ENCODE measurements around the gene SDS.
A peak's percentile ranks its signal among the peaks of the same experiment; 100 is the strongest.

SDS gene, protein sequence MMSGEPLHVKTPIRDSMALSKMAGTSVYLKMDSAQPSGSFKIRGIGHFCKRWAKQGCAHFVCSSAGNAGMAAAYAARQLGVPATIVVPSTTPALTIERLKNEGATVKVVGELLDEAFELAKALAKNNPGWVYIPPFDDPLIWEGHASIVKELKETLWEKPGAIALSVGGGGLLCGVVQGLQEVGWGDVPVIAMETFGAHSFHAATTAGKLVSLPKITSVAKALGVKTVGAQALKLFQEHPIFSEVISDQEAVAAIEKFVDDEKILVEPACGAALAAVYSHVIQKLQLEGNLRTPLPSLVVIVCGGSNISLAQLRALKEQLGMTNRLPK

GRCh38 chr12:113403435-113404415 lies at the start of gene SDS:
TSS of gene SDS (minus strand) at chr12:113403887. CDS start at chr12:113399708, 4,179 bp downstream.
- DNase-seq, result no peak

DNA sequence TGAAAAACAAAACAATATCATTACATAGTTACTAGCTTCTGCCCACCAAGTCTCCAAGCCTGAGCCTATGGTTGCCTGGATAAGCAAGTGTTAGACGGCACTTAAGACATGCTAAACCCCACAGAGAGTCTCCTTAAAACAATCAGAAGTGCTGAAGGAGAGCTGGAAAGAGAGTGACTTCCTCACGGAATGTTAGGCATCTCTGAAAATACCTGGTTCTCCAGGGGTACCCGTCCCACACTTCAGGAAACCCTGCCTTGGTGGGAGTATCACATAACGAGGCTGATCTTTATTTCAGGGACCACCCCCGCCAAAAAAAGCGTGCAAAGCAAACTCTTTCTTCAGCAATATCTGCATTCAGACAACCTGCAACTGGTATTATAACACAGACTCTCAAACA lies 49.6 kb upstream of the SDS start:
- no peak for DNase-seq

GRCh38 chr12:113452458-113452857 lies 48.8 kb upstream of the SDS start:
- DNase-seq, result no peak

- no peak for DNase-seq
These were observed 46.2 kb upstream of the SDS start for GRCh38 chr12:113449839-113450238.

GRCh38 chr12:113449299-113449698 lies 45.6 kb upstream of the SDS start:
- no peak for DNase-seq

DNA sequence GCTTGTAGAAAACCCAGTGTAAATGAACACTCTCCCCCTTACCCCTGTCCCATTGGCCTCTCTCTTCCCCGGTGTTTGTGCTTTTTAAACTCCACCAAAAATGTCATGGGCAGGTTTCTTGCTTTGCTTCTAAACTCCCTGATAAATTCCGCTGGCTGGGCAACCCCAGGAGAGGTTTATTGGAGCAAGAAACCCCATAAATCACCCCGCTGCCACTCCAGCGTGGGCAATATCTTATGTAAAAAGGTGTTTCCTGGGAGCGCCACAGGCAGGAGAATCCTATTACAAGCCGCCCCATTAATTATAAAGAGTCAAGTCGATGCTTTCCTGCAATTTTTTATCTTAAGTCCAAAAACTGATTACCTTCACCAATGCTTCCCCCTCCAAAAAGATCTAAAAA lies 45.2 kb upstream of the SDS start:
- DNase-seq, result no peak

GRCh38 chr12:113445544-113446171 lies 42.0 kb upstream of the SDS start:
- no peak for DNase-seq

- no peak for DNase-seq
These were observed 39.4 kb upstream of the SDS start for GRCh38 chr12:113443030-113443539.

- no peak for DNase-seq
These were observed 37.5 kb upstream of the SDS start for GRCh38 chr12:113440947-113441782.

DNA sequence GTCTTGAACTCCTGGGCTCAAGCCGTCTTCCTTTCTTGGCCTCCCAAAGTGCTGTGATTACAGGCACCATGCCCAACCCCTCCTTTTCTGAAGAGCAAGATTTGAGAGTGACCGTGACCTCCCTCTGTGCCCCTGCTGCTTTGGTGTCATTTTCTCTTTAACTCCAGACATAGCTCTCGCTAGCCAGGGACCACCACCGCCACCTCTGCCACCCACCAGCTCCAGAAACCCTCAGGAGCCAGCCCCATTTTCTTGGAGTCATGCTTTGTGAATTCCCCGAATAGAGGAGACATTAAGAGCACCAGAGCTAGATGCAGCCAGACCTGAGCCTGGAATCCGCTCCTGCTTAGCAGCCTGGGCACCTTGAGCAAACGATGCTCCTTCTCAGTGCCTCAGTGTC lies 36.6 kb upstream of the SDS start:
- no peak for DNase-seq

GRCh38 chr12:113439606-113440030 lies 35.9 kb upstream of the SDS start:
- peak; percentile 51 for DNase-seq

DNA sequence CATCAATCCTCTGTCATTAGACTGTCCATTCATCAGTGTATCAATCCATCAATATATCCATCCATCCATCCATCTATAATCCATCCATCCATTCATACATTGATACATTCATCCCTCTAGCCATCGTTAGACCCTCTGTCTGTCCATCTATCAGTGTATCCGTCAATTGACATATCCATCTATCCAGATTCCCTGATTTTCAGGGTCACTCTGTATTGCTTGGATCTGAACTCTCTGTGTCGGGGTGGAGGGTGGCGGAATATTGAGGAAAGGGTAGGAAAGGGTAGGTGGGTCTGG lies 35.6 kb upstream of the SDS start:
- DNase-seq, result no peak

DNA sequence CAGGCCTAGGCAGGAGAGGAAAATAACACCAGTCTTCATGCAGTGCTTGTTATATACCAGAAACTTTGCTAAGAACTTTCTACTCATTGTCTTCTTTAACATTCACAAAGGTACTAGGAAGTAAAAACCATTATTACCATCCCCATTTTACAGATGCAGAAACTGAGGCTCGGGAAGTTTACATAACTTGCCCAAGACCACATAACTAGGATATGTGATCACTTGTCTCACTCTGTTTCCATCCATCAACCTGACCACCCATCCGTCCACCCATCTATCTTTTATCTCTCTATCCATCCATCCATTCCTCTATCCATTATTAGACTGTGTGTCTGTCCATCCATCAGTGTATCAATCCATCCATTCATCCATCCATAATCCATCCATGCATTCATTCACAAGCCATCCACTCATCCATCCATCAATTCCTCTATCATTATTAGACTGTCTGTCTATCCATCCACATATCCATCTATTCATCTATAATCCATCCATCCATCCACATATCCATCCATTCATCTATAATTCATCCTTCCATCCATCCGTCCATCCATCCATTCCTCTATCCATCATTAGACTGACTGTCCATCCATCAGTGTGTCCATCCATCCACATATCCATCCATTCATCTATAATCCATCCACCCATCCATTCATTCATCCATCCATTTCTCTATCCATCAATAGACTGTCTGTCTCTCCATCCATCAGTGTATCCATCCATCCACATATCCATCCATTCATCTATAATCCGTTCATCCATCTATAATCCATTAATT lies 35.0 kb upstream of the SDS start:
- no peak for DNase-seq

DNA sequence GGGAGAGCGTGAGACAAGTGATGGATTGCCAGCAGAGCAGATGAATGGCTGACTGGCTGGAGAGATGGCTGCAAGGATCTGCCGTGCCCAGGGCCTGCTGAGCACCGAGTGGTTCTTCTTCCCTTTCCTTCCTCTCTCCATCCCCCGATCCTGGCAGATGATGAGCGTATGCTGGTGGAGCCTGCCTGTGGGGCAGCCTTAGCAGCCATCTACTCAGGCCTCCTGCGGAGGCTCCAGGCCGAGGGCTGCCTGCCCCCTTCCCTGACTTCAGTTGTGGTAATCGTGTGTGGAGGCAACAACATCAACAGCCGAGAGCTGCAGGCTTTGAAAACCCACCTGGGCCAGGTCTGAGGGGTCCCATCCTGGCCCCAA lies 34.0 kb upstream of the SDS start:
- DNase-seq, result no peak

DNA sequence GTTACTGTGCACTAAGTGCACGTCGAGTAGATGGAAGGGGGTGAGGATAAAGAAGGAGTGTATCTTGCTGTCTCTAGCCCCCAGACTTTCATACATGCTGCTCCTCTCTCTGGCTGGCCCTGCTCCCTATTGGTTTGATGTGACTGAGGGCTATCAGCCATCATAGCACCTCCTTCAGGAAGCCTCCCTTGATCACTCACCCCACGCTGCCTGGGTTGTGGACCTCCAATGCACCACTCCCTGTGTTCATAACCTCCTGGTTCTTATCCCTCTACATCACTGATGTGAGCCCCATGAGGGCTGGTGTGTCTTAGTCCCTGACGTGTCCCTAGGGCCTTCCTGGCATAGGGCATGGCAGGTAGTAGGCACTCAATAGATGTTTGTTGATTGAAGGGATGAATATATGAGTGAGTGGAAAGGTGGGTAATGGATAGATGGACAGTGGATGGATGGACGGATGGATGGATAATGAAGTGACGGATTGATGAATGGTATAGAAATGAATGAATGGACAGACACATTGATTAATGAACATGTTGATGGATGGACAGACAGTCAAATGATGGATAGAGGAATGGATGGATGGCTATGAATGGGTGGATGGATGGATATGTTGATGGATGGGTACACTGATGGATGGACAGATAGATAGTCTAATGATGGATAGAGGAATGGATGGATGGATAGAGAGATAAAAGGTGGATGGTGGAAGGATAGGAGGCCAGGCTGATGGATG lies 33.5 kb upstream of the SDS start:
- no peak for DNase-seq

DNA sequence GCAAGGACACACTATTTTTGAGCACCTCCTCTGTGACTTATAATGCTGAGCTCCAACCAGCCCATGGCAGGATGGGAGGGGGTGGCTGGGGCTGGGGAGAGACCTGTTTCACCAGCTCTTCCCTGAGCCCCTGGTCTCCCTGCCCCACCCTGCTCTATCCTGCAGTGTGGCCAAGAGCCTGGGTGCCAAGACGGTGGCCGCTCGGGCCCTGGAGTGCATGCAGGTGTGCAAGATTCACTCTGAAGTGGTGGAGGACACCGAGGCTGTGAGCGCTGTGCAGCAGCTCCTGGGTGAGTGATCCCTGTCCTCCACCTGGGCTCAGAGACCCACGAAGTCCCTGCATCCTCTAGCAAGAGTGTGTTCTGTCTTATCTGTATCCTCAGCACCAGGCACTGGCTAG lies 32.9 kb upstream of the SDS start:
- no peak for DNase-seq

DNA sequence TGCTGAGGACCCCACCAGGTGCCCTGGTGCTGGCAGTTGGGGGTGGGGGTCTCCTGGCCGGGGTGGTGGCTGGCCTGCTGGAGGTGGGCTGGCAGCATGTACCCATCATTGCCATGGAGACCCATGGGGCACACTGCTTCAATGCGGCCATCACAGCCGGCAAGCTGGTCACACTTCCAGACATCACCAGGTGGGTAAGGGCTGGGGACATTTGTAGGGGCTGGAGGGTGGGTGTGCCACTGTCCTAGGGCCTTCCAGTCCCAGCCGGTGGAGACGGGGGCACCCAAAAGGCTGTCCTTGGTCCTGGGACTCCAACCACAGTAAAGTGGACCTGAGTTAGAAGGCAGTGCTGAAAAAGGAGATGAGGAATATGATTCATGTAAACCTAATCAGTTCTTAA lies 31.7 kb upstream of the SDS start:
- no peak for DNase-seq

DNA sequence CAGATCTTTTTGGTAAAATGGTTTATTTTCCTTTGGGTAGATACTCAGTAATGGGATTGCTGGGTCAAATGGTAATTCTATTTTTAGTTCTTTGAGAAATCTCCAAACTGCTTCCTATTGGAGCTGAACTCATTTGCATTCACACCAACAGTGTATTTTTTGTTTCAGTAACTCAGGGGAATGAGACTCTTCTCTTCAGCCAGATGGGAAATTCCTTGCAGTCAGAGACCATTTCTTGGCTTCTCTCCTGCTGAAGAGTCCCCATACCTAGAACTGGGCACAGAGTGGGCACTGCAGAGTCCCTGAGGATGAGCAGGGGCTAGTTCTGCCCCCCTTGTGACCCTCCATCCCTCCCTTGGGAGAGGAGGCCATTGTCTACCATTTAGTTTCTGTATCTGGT lies 29.3 kb upstream of the SDS start:
- no peak for DNase-seq

DNA sequence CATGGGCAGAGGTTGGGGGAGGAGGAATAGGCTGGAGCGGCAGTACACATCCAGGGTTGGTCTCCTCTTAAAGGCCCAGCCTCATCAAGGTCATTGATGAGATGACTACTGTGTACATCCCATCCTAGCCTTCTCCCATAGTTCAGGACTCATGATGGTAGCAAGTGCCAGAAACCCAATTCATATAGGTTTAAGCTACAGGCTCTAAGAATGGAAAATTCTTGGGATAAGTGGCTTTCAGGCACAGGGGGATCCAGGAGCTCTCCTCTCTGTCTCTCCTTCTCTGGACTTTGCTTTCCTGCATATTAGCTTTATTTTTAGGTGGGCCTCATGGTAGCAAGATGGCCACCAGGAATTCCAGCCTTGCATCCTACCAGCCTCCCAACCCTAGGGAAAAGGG lies 24.8 kb upstream of the SDS start:
- no peak for DNase-seq

DNA sequence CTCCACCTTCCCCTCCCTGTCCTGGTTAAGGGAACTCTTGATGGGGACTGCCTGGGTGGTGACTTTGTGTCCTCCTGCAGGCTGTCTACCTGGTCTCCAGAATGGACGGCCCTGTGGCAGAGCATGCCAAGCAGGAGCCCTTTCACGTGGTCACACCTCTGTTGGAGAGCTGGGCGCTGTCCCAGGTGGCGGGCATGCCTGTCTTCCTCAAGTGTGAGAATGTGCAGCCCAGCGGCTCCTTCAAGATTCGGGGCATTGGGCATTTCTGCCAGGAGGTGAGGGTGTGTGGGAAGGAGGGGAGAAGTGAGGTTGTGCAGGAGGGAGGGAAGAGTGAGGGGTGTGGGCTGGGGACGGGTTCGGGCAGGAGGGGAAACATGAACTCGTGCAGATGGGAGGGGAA lies 24.2 kb upstream of the SDS start:
- DNase-seq, result no peak

DNA sequence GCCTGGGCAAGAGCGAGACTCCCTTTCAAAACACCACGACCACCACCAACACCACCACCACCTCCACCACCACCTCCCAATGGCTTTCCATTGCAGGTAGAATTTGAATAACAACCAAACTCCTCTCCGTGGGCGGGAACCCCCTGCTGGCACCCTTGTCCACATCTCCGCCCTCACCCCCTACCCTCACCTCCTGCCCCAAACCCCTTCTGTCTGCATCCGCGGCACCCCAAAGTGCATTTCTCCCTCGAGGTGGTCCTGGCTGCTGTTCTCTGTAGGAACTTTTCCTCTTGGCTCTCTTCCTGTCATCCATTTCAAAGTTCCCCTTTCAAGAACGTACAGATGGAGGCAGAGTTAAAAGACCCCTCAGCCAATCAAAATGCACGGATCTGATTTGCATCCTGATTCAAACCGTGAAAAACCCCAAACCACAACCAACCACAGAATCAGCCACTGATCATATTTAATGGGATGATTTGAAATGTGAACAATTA lies 22.3 kb upstream of the SDS start:
- DNase-seq, result no peak

All from 8988T (cell line).